ENCODE results near the gene LRRC4C.

The LRRC4C gene

DNA sequence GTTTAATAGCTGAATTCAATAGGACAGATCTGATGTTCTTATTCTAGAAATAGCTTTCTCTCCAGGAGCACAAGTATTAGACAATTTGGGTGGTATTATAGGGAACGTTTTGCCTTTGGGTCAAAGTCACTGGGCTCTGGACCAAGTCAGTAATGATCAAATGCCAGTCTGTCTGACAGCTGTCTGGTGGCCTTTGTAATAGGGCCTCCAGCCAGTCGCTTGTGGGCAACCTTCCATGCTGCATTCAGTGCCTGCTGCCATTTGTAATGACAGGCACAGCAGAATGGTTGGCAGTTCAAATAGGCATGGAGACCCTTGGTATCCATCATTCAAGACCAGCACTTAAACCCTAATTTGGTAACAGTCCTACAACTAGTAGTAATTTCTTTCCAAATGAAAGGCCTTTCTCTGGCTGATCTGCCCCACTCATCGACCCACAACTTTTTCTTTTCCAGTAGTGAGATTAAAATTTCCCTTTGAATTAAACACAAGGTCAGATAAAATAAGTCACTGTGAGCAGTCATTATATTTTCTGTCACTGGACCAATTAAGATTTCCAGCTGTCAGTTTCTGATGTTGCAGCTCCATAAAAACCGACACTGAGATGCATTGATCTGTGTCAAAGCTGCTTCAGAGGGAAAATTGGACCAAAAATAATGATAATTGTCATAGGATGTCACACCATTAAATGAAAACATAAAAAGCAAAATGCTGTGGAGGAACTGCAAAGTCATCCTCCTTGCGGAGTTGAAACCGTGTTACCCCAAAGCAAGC, 1038.1 kb downstream of the LRRC4C start:
- no peak for DNase-seq

DNA sequence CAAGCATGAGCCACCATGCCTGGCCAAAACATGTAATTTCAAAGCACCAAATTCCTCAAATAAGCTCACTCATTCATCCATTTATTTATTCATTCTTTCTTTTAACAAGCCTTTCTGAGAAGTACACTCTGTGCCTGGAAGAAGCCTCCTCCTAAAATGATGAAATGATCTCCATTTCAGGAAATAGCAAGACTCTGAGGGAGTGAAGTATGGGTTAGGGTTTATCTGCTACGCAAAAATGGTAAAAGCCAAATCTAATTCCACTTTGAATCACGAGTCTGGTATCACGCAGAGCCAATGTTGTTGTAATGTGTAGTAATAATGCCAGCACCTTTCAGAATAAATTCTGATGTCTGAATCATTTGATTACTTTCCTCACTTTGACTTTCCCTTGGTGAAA, 1041.8 kb downstream of the LRRC4C start:
- no peak for DNase-seq

GRCh38 chr11:40407355-40407754, 1052.1 kb downstream of the LRRC4C start:
- DNase-seq, result no peak

GRCh38 chr11:40405614-40406013, 1053.8 kb downstream of the LRRC4C start:
- DNase-seq, result no peak

- DNase-seq, result no peak
These were observed 1056.1 kb downstream of the LRRC4C start for GRCh38 chr11:40403321-40403720.

GRCh38 chr11:40401132-40401853, 1058.2 kb downstream of the LRRC4C start:
- no peak for DNase-seq

GRCh38 chr11:40397141-40397540, 1062.3 kb downstream of the LRRC4C start:
- no peak for DNase-seq

DNA sequence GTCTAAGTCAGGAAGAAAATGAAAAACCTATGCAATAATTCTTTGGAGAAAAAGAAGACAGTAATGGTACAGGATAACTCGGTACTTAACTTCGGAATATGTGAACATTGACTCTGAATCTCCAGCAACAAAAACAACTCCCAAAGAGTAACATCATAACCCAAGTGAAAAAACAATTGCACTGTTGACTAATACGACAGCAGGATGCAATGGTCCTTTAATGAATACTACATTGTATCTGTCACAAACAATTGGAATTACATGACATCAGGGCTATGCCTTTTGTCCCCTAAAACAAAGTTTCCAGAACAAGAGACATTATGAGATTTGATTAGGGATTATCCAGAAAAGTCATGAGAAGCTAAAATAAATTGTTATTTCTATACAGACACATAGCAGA, 1065.9 kb downstream of the LRRC4C start:
- no peak for DNase-seq

- DNase-seq, result no peak
These were observed 1067.8 kb downstream of the LRRC4C start for GRCh38 chr11:40391679-40392078.

- DNase-seq, result no peak
These were observed 1071.2 kb downstream of the LRRC4C start for GRCh38 chr11:40388097-40388818.

- DNase-seq, result no peak
These were observed 1072.0 kb downstream of the LRRC4C start for GRCh38 chr11:40387240-40387980.

- DNase-seq, result no peak
These were observed 1074.5 kb downstream of the LRRC4C start for GRCh38 chr11:40384991-40385390.

- DNase-seq, result no peak
These were observed 1078.0 kb downstream of the LRRC4C start for GRCh38 chr11:40381481-40381880.

DNA sequence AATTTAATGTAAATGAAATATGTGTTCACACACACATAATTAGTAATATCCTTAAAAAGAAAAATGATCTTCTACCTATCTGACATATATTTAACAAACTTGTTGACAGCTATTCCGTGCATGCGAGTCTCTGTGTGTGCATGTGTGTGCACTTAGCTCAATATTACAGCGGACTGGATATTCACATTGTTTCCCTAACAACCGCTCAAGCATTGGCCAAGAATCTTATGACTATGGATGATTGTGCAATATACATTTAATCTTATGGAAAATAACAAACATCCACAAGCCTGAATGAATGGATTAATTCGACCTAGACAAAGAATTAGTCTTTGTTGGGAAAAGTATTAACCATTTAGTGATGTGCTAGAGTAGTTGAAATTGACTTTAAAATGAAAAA, 1078.6 kb downstream of the LRRC4C start:
- no peak for DNase-seq

DNA sequence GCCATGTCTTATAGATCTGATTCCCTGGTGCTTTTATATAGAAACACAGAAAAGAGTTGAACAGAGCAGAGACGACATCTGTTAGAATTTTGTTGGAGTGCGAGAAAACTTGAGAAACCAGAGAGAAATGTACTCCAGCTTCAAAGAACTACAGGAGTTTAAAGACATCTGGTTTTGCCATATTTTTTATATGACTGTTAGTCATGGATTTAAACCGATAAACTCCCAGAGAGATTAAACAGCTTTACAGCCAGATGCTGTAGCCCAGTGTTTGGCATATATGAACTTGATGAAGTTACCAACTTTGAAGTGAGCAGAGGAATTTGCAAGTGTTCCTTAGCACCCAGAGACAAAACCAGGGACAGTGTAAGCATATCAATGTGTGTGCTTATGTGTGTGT, 1083.1 kb downstream of the LRRC4C start:
- no peak for DNase-seq

- DNase-seq, result no peak
These were observed 1088.4 kb downstream of the LRRC4C start for GRCh38 chr11:40370821-40371616.

DNA sequence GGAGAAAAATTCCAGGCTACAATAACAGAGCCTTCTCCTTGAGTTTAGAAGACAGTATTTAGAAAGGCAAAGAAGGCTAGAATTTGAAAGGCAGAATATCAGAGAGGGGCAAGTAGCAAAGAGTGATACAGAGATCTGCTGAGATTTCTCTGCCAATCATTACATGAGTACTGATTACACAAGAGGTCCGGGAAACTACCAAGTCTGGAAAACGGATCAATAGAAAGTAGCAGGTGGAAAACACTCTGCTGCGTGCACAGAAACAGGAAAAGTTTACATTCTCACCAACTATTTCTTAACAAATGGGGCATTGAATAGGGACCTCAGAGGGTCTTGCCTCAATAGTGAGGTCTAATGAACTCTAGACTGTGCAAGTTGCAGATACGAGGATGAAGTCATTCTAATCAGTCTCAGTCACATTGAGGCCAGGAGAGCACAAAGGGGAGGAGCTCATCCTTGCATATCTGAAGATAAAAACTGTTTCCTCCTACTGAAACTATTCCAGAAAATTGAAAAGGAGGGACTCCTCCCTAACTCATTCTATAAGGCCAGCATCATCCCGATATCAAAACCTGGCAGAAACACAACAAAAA, 1099.2 kb downstream of the LRRC4C start:
- no peak for DNase-seq

GRCh38 chr11:40354121-40354520, 1105.3 kb downstream of the LRRC4C start:
- DNase-seq, result no peak

- DNase-seq, result no peak
These were observed 1118.5 kb downstream of the LRRC4C start for GRCh38 chr11:40340911-40341310.

- DNase-seq, result no peak
These were observed 1120.7 kb downstream of the LRRC4C start for GRCh38 chr11:40338739-40339138.

GRCh38 chr11:40338062-40338461, 1121.4 kb downstream of the LRRC4C start:
- no peak for DNase-seq

GRCh38 chr11:40337118-40337517, 1122.3 kb downstream of the LRRC4C start:
- DNase-seq, result no peak
